Activated CD8-positive, alpha-beta T cell treated with anti-CD3 and anti-CD28 coated beads for 36 hours (primary cell): ENCODE measurements around the gene NAXE. TPM values are rescaled to one million over a fixed set of nuclear protein-coding genes. Genes with fewer than 3 reads are reported as not detected.

Experiments
- ATAC-seq: fragments of 200-7000 bp; cut with Tn5 transposase; one replicate; pipeline ENCODE4 v1.10.0; 2021; ENCODE audit warnings: mild to moderate bottlenecking, moderate library complexity
- CTCF ChIA-PET: fragments of 350-600 bp; sonication (Branson Sonifier 250); formaldehyde crosslinking; loops from one replicate; lab custom pipeline; 2021; ENCODE audit warnings: antibody characterized with exemption; lab: Charles Lee
- POLR2A ChIA-PET: fragments of 350-600 bp; sonication (Branson Sonifier 250); formaldehyde crosslinking; loops from one replicate; lab custom pipeline; 2021; ENCODE audit warnings: antibody characterized with exemption; lab: Charles Lee
- DNase-seq: peaks from one replicate; pipeline ENCODE4 v3.0.0-alpha.2; 2020
- H3K27ac Mint-ChIP-seq: one replicate; pipeline ENCODE4 v1.8.0; 2021; ENCODE audit warnings: mild to moderate bottlenecking, mixed read lengths
- H3K27me3 Mint-ChIP-seq: one replicate; pipeline ENCODE4 v1.8.0; 2021; ENCODE audit warnings: mixed read lengths
- H3K36me3 Mint-ChIP-seq: one replicate; pipeline ENCODE4 v1.8.0; 2021; ENCODE audit warnings: low read depth, mixed read lengths
- H3K4me1 Mint-ChIP-seq: one replicate; pipeline ENCODE4 v1.8.0; 2021; ENCODE audit warnings: low read depth, mixed read lengths
- H3K4me3 Mint-ChIP-seq: one replicate; pipeline ENCODE4 v1.8.0; 2021; ENCODE audit warnings: mild to moderate bottlenecking, moderate library complexity, mixed read lengths
- H3K9me3 Mint-ChIP-seq: one replicate; pipeline ENCODE4 v1.8.0; 2021; ENCODE audit warnings: mixed read lengths
- intact Hi-C: fragments of 100-400 bp; cut with micrococcal nuclease; formaldehyde crosslinking; loops from one replicate; pipeline ENCODE4 v1.10.0; 2022
- total RNA-seq, 2 experiments: library from RNA; stranded (reverse); gene quantifications; one replicate each; pipeline ENCODE4 v1.2.3, GENCODE V29; 2021
- TF ChIP-seq, protein P1 (sequence below): fragments of 200-600 bp; IDR thresholded peaks from one replicate; pipeline ENCODE4 v1.8.0; 2022; ENCODE audit warnings: antibody characterized with exemption, mild to moderate bottlenecking

Gene NAXE
- total RNA-seq, 2 experiments from 2014 or later = 65.4 to 68.6 TPM

- ATAC-seq = no peak
- Mint-ChIP-seq H3K4me1 (peaks cover 7% of the 10 kb centered on the region), H3K27me3 (peaks cover 2% of the 10 kb centered on the region), H3K9me3 (no peaks in the 10 kb centered on the region), H3K4me3 (no peak overlapping the region), H3K36me3 (peaks cover 6% of the 10 kb centered on the region), H3K27ac (peak overlapping the region; percentile 35)
- DNase-seq = no peak
- TF ChIP-seq, protein P1, sequence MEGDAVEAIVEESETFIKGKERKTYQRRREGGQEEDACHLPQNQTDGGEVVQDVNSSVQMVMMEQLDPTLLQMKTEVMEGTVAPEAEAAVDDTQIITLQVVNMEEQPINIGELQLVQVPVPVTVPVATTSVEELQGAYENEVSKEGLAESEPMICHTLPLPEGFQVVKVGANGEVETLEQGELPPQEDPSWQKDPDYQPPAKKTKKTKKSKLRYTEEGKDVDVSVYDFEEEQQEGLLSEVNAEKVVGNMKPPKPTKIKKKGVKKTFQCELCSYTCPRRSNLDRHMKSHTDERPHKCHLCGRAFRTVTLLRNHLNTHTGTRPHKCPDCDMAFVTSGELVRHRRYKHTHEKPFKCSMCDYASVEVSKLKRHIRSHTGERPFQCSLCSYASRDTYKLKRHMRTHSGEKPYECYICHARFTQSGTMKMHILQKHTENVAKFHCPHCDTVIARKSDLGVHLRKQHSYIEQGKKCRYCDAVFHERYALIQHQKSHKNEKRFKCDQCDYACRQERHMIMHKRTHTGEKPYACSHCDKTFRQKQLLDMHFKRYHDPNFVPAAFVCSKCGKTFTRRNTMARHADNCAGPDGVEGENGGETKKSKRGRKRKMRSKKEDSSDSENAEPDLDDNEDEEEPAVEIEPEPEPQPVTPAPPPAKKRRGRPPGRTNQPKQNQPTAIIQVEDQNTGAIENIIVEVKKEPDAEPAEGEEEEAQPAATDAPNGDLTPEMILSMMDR = no peak
- POLR2A ChIA-PET = interaction anchor here (5.5 kb wide), 1 partner anchor 15 kb away, joined by 66 read pairs; the partner anchor contains the start of gene NAXE
- intact Hi-C loops = no loop called here
- CTCF ChIA-PET = interaction anchor here (2.1 to 4.8 kb wide), 2 partner anchors 96 to 193 kb away, joined by 7 to 39 read pairs; no protein-coding TSS in a partner anchor
Measured at GRCh38 chr1:156578055-156578454, 13.5 kb upstream of the NAXE start.

DNA sequence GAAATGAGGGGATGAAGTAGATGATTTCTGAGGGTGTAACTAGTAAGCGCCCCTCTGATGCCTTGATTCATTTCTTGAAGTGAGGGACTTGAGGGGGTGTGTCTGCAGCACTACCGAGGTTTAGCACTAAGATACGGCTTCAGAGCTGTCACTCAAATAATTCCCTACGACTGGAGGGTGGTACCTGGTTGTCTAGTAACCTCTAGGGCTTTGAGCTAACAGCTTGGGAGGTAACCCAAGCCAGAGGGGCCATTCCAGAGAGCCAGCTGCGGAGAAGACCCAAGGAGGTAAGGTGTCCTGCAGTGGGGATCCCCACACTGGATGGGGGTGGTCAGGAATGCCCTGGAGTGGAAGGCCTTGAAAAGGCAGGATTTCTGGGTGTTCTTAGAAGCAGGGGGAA lies 12.1 kb upstream of the NAXE start, which contains the start of gene TTC24:
Gene TTC24 (plus strand): TSS at position 252 of the 400 bp plus-strand sequence. CDS start 1,642 bp downstream, outside the sequence.
- ChIA-PET POLR2A (interaction anchor here (1.0 to 5.5 kb wide), 3 partner anchors 14 to 67 kb away, joined by 4 to 66 read pairs (median 5); partner anchors contain the start of gene NAXE), CTCF (interaction anchor here (0.9 to 4.8 kb wide), 5 partner anchors 15 to 194 kb away, joined by 3 to 39 read pairs (median 5); partner anchors contain the start of gene MEF2D)
- TF ChIP-seq, protein P1 = no peak
- intact Hi-C loops = no loop called here
- Mint-ChIP-seq H3K4me1 (peaks cover 10% of the 10 kb centered on the region), H3K9me3 (no peaks in the 10 kb centered on the region), H3K27ac (no peak within 1 kb of the TSS), H3K27me3 (no peaks in the 10 kb centered on the region), H3K4me3 (no peak within 1 kb of the TSS), H3K36me3 (peaks cover 12% of the 10 kb centered on the region)
- DNase-seq (no peak), ATAC-seq (no peak)

GRCh38 chr1:156581661-156582387 lies 9.8 kb upstream of the NAXE start:
- Mint-ChIP-seq H3K4me1 (peaks cover 15% of the 10 kb centered on the region), H3K27ac (peak overlapping the region; percentile 99), H3K9me3 (no peaks in the 10 kb centered on the region), H3K27me3 (no peaks in the 10 kb centered on the region), H3K36me3 (peaks cover 25% of the 10 kb centered on the region), H3K4me3 (peak overlapping the region; percentile 90)
- TF ChIP-seq, protein P1 = no peak
- intact Hi-C loops = loop anchor here (2.0 to 5.0 kb wide), 2 partner anchors 27 to 80 kb away; partner anchors contain the start of gene MEF2D
- ATAC-seq = peak; percentile 76
- CTCF ChIA-PET = interaction anchor here (0.8 to 4.8 kb wide), 29 partner anchors 9 to 196 kb away, joined by 3 to 39 read pairs (median 5); partner anchors contain the start of genes GPATCH4, MEF2D and NAXE
- POLR2A ChIA-PET = interaction anchor here (0.5 to 5.5 kb wide), 19 partner anchors 10 to 125 kb away, joined by 3 to 66 read pairs (median 4); partner anchors contain the start of genes GPATCH4, IQGAP3, MEF2D and NAXE
- peak; percentile 88 for DNase-seq

DNA sequence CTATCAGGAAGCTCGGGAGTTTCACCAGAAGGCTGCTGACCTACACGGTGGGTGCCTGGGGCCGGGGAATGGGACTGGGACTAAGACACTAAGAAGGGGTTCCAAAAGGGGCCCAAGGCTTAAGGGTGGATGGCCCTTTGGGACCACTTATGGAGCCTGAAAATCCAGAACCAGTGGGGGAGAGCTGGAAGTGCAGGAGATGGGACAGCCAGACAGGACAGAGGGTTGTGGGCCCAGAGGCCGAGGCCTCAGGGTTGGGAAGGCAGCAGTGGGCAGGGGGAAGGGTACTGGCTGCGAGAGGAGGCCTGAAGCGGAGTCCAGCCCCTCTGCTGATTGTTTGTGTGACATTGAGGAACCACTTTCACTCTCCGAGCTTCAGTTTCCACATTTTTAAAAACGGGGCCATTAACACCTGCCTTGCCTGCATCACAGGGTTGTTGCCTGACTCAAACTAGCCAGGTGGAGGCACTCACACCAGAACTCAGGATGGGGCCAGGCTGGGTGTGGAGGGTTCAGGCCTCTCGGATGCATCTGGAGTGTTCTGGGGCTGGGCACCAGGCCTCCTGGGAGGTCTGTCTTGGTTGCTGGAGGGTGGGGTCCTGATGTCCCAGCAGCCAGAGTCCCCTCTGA lies 9.1 kb upstream of the NAXE start:
- DNase-seq = peak; percentile 77
- intact Hi-C loops = loop anchor here (2.0 to 5.0 kb wide), 2 partner anchors 26 to 80 kb away; partner anchors contain the start of gene MEF2D
- CTCF ChIA-PET = interaction anchor here (0.9 to 4.8 kb wide), 27 partner anchors 9 to 197 kb away, joined by 3 to 39 read pairs (median 5); partner anchors contain the start of genes GPATCH4, MEF2D and NAXE
- TF ChIP-seq, protein P1 = no peak
- POLR2A ChIA-PET = interaction anchor here (0.5 to 5.5 kb wide), 13 partner anchors 10 to 126 kb away, joined by 3 to 66 read pairs (median 4); partner anchors contain the start of genes IQGAP3, MEF2D and NAXE
- peak; percentile 76 for ATAC-seq
- Mint-ChIP-seq H3K36me3 (peaks cover 25% of the 10 kb centered on the region), H3K4me1 (peaks cover 15% of the 10 kb centered on the region), H3K27ac (peak overlapping the region; percentile 99), H3K4me3 (peak overlapping the region; percentile 90), H3K9me3 (no peaks in the 10 kb centered on the region), H3K27me3 (no peaks in the 10 kb centered on the region)
